Stomach (tissue), 4 donors: ENCODE results near the gene PSTPIP2.

Source experiments
- POLR2A ChIP-seq, 4 donors: fragments of 450-650 bp; IDR thresholded peaks; one replicate each; pipeline ENCODE4 v1.6.1; 2016; ENCODE audit warnings: antibody characterized with exemption in 4 of 4, control low read depth in 2 of 4, mild to moderate bottlenecking in 1 of 4, moderate library complexity in 1 of 4
- POLR2AphosphoS5 ChIP-seq, 3 donors: sonication (generic); formaldehyde crosslinking; IDR thresholded peaks; one replicate each; pipeline ENCODE4 v1.6.1; 2016; ENCODE audit warnings: antibody characterized with exemption in 3 of 3
- TF ChIP-seq, protein P1 (sequence below), 7 experiments: fragments of 450-650 bp in 4 of 7; fragments of 200-600 bp in 3 of 7; sonication (generic) in 3 of 7; IDR thresholded peaks; one replicate each; pipeline ENCODE4 v1.5.1; 2016 to 2019; ENCODE audit warnings: antibody characterized with exemption in 7 of 7, control low read depth in 2 of 7, mild to moderate bottlenecking in 1 of 7

DNA sequence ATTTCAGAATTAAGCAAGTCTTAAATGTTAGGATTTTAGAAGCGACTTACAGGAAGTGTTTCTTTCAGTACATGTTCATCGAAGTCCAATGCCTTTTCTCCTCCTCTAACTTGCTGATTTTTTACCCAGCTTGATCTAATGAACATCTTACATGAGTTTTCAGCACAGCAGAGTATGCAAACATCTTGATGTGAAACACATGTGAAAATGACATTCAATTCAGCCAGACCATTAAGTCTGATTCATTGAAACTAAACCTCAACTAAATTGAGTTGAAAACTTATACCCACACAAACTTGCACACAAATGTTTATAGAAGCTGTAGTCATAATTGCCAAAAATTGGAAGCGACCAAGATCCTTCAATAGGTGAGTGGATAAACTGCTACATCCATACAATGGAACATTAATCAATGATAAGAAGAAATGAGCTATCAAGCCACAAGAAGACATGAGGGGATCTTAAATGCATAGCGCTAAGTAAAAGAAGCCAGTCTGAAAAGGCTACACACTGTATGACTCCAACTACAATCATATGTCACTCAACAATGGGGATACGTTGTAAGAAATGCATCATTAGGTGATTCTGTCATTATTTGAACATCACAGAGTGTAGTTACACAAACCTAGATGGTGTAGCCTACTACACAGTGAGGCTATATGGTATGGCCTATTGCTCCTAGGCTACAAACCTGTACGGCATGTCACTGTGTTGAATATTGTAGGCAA lies 18.5 kb downstream of the PSTPIP2 start:
- TF ChIP-seq, protein P1, sequence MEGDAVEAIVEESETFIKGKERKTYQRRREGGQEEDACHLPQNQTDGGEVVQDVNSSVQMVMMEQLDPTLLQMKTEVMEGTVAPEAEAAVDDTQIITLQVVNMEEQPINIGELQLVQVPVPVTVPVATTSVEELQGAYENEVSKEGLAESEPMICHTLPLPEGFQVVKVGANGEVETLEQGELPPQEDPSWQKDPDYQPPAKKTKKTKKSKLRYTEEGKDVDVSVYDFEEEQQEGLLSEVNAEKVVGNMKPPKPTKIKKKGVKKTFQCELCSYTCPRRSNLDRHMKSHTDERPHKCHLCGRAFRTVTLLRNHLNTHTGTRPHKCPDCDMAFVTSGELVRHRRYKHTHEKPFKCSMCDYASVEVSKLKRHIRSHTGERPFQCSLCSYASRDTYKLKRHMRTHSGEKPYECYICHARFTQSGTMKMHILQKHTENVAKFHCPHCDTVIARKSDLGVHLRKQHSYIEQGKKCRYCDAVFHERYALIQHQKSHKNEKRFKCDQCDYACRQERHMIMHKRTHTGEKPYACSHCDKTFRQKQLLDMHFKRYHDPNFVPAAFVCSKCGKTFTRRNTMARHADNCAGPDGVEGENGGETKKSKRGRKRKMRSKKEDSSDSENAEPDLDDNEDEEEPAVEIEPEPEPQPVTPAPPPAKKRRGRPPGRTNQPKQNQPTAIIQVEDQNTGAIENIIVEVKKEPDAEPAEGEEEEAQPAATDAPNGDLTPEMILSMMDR (IDR thresholded peaks at IDR 0.05) = no peak
- no peak for TF ChIP-seq POLR2AphosphoS5 (IDR thresholded peaks at IDR 0.05)
- TF ChIP-seq POLR2A (IDR thresholded peaks at IDR 0.05) = no peak
